Measurements from ENCODE around the gene KIF25. TPM values are rescaled to one million over a fixed set of nuclear protein-coding genes. Genes with fewer than 3 reads are reported as not detected.

The KIF25 gene
- total and polyA plus RNA-seq, 8 donors = 0.63 to 14.8 (median 12.2) TPM

- no peaks in the 10 kb centered on the region for H3K9me3 ChIP-seq
Observed at GRCh38 chr6:167977717-167978467, 19.6 kb upstream of the KIF25 start.

DNA sequence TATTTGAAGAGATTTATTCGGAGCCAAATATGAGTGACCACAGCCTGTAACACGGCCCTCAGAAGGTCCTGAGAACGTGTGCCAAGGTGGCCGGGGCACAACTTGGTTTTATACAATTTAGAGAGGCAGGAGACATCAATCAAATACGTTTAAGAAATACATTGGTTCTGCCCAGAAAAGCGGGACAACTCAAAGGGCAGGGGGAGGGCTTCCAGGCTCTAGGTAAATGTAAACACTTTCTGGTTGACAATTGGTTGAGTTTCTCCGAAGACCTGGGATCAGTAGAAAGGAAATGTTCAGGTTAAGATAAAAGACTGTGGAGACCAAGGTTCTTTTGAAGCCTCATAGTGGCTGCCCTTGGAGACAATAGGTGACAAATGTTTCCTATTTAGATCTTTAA is 18.9 kb upstream of the KIF25 start:
- Histone ChIP-seq H3K9me3 (no peaks in the 10 kb centered on the region), H3K4me1 (peaks cover 0 to 9% of the 10 kb centered on the region in 2 donors), H3K36me3 (no peaks in the 10 kb centered on the region), H3K27me3 (no peaks in the 10 kb centered on the region), H3K27ac (no peak overlapping the region), H3K4me3 (no peak overlapping the region)
- DNase-seq = no peak
- intact Hi-C loops (cut with DNase I) = no loop called here
- TF ChIP-seq CTCF (IDR thresholded peaks at IDR 0.05) = no peak
- no peak for ATAC-seq

More at GRCh38 chr6:167977717-167978467, 19.6 kb upstream of the KIF25 start:
- ATAC-seq (no peak), DNase-seq (no peak)
- H3K36me3 ChIP-seq = no peaks in the 10 kb centered on the region
- intact Hi-C loops (cut with DNase I) = no loop called here
- no peak overlapping the region for H3K4me3 ChIP-seq
- H3K27me3 ChIP-seq = no peaks in the 10 kb centered on the region
- TF ChIP-seq CTCF (IDR thresholded peaks at IDR 0.05) = no peak
- H3K27ac ChIP-seq = no peak overlapping the region
- peaks cover 0 to 9% of the 10 kb centered on the region in 2 donors for H3K4me1 ChIP-seq

- intact Hi-C loops (cut with DNase I) = no loop called here
- ATAC-seq = no peak
- Histone ChIP-seq H3K27ac (no peak overlapping the region), H3K27me3 (no peaks in the 10 kb centered on the region), H3K4me3 (no peak overlapping the region), H3K36me3 (no peaks in the 10 kb centered on the region), H3K9me3 (peaks cover 0 to 5% of the 10 kb centered on the region in 2 donors), H3K4me1 (peaks cover 0 to 9% of the 10 kb centered on the region in 2 donors)
- DNase-seq = peak in 1 of 4 donors; percentile 79
- no peak for TF ChIP-seq CTCF (IDR thresholded peaks at IDR 0.05)
Observed at GRCh38 chr6:167979436-167980139, 17.9 kb upstream of the KIF25 start.

DNA sequence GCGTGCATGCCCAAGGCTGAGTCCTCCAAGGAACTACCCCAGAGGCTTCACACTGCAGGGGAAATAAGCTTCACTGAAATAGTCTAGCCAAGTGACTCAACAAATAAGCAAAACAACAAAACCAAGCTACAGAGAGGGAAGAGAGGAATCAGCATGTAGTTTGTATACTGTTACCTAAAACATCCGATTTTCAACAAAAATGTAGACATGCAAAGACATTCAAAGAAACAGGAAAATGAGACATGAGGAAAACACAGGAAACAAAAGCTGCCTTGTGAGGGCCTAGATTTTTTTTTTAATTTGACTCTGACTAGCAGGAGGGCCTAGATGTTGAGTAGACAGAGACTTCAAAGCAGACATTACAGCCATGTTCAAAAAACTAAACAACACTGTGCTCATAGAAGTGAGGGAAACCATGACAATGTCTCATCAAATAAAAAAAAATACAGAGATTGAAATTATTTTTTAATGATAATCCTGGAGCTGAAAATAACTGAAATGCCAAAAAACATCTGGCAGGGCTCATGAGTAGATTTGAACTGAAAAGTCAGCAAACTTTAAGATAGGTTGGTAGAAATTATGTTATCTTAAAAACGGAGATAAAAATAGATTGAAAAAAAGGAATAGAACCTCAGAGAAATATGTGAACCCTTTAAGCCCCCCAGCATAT is 16.4 kb upstream of the KIF25 start:
- H3K27me3 ChIP-seq = no peaks in the 10 kb centered on the region
- ATAC-seq (no peak), DNase-seq (peak in 1 of 4 donors; percentile 51)
- no peaks in the 10 kb centered on the region for H3K36me3 ChIP-seq
- H3K27ac ChIP-seq = no peak overlapping the region
- H3K4me1 ChIP-seq = no peaks in the 10 kb centered on the region
- TF ChIP-seq CTCF (IDR thresholded peaks at IDR 0.05) = no peak
- intact Hi-C loops (cut with DNase I) = no loop called here
- H3K9me3 ChIP-seq = peaks cover 0 to 5% of the 10 kb centered on the region in 2 donors
- no peak overlapping the region for H3K4me3 ChIP-seq
